WTC11 (cell line): ENCODE results near the gene BRME1. TPM values are rescaled to one million over a fixed set of nuclear protein-coding genes. Genes with fewer than 3 reads are reported as not detected.

Experiments
- microRNA-seq: library from miRNA; unstranded; fragments of <30 nt; microRNA quantifications from one replicate; pipeline ENCODE4 v1.2.0, GENCODE V29; 2022; ENCODE audit warnings: borderline number of aligned reads
- total RNA-seq: library from RNA; stranded (reverse); gene quantifications from 3 replicates; pipeline ENCODE4 v1.2.3, GENCODE V29; 2021

Gene BRME1
- total RNA-seq, 1 experiment from 2014 or later = 5.0 TPM

Small RNA genes within 50 kb of the gene (microRNA-seq; reads per million reads assigned to microRNA genes)
- gene MIR181C (20.6 reads per million, percentile 40 among the genes with 10 or more reads in this experiment), gene MIR181D (51.3 reads per million, percentile 52 among the genes with 10 or more reads in this experiment)

Other genes starting within 250 kb of the BRME1 start
- 27.9 to 29.9 TPM (median 28.1 TPM) in 3 replicates for gene MRI1, start 141.6 kb downstream of the BRME1 start, total RNA-seq
- 102 to 112 TPM (median 110 TPM) in 3 replicates for gene C19orf53, start 131.7 kb downstream of the BRME1 start, total RNA-seq
- 33.4 to 35.5 TPM (median 34.2 TPM) in 3 replicates for gene ZSWIM4, start 110.7 kb downstream of the BRME1 start, total RNA-seq
- 0.66 to 1.1 TPM (median 0.71 TPM) in 3 replicates for gene NANOS3, start 29.0 kb downstream of the BRME1 start, total RNA-seq
- gene CC2D1A, start 84 bp upstream of the BRME1 start, total RNA-seq = 36.6 to 44.2 TPM (median 42.2 TPM) in 3 replicates
- gene PODNL1, start 32.3 kb upstream of the BRME1 start, total RNA-seq = 1.1 to 1.4 TPM (median 1.4 TPM) in 3 replicates
- 82.9 to 89.0 TPM (median 83.3 TPM) in 3 replicates for gene DCAF15, start 46.4 kb upstream of the BRME1 start, total RNA-seq
- 20.4 to 23.2 TPM (median 21.4 TPM) in 3 replicates for gene RFX1, start 100.2 kb upstream of the BRME1 start, total RNA-seq
- gene RLN3, start 122.0 kb upstream of the BRME1 start, total RNA-seq = not detected in 3 replicates
- 11.8 to 12.2 TPM (median 12.0 TPM) in 3 replicates for gene IL27RA, start 125.6 kb upstream of the BRME1 start, total RNA-seq
- gene PALM3, start 156.0 kb upstream of the BRME1 start, total RNA-seq = 25.9 to 31.1 TPM (median 28.6 TPM) in 3 replicates
- 2.4 to 3.4 TPM (median 3.2 TPM) in 3 replicates for gene MISP3, start 166.7 kb upstream of the BRME1 start, total RNA-seq
- 0.35 to 0.87 TPM (median 0.41 TPM) in 3 replicates for gene C19orf67, start 179.7 kb upstream of the BRME1 start, total RNA-seq
- 113 to 131 TPM (median 116 TPM) in 3 replicates for gene SAMD1, start 184.6 kb upstream of the BRME1 start, total RNA-seq
- gene PRKACA, start 211.6 kb upstream of the BRME1 start, total RNA-seq = 37.8 to 48.0 TPM (median 41.7 TPM) in 3 replicates
- gene ASF1B, start 230.5 kb upstream of the BRME1 start, total RNA-seq = 37.1 to 40.4 TPM (median 38.4 TPM) in 3 replicates